SK-N-SH treated with all-trans-retinoic acid at 6 μM for 48 hours (cell line): ENCODE measurements around the gene ST6GAL2.
A peak's percentile ranks its signal among the peaks of the same experiment; 100 is the strongest.

Experiments used
- ATAC-seq: fragments of 200-7000 bp; cut with Tn5 transposase; 3 replicates; pipeline ENCODE4 v1.9.1; 2020; ENCODE audit warnings: mild to moderate bottlenecking, moderate library complexity
- ARNTL ChIP-seq: fragments of 450-650 bp; formaldehyde crosslinking; IDR thresholded peaks from 2 replicates; pipeline ENCODE4 v1.5.0; 2020; ENCODE audit warnings: low read depth, mild to moderate bottlenecking, moderate library complexity, borderline replicate concordance
- BACH2 ChIP-seq: fragments of 250-450 bp; sonication (Bioruptor Pico); IDR thresholded peaks from 2 replicates; pipeline ENCODE4 v1.9.0; 2021; ENCODE audit warnings: mild to moderate bottlenecking, borderline replicate concordance
- CSDC2 ChIP-seq: fragments of 250-450 bp; sonication (Bioruptor Pico); IDR thresholded peaks from 2 replicates; pipeline ENCODE4 v1.5.0; 2020; ENCODE audit warnings: mild to moderate bottlenecking, moderate library complexity
- GLIS3 ChIP-seq: fragments of 250-450 bp; sonication (Bioruptor Pico); IDR thresholded peaks from 2 replicates; pipeline ENCODE4 v1.5.0; 2020; ENCODE audit warnings: mild to moderate bottlenecking, moderate library complexity
- ISL1 ChIP-seq: fragments of 250-450 bp; sonication (Bioruptor Pico); IDR thresholded peaks from 2 replicates; pipeline ENCODE4 v2.1.2; 2022; ENCODE audit warnings: mild to moderate bottlenecking, moderate library complexity
- OSR1 ChIP-seq: fragments of 250-450 bp; sonication (Bioruptor Pico); IDR thresholded peaks from 2 replicates; pipeline ENCODE4 v1.8.0; 2022; ENCODE audit warnings: moderate library complexity, mild to moderate bottlenecking, inconsistent platforms
- PPARA ChIP-seq: fragments of 250-450 bp; sonication (Bioruptor Pico); IDR thresholded peaks from 2 replicates; pipeline ENCODE4 v1.5.0; 2020; ENCODE audit warnings: mild to moderate bottlenecking, borderline replicate concordance
- RARB ChIP-seq: fragments of 250-450 bp; sonication (Bioruptor Pico); IDR thresholded peaks from 2 replicates; pipeline ENCODE4 v1.8.0; 2021; ENCODE audit warnings: mild to moderate bottlenecking, moderate library complexity
- SNAI2 ChIP-seq: fragments of 250-450 bp; sonication (Bioruptor Pico); IDR thresholded peaks from 2 replicates; pipeline ENCODE4 v1.5.0; 2020; ENCODE audit warnings: mild to moderate bottlenecking, moderate library complexity
- TOX ChIP-seq: fragments of 250-450 bp; sonication (Bioruptor Pico); IDR thresholded peaks from 2 replicates; pipeline ENCODE4 v1.8.0; 2021; ENCODE audit warnings: mild to moderate bottlenecking, moderate library complexity, borderline replicate concordance
- ZFP3 ChIP-seq: fragments of 250-450 bp; sonication (Bioruptor Pico); IDR thresholded peaks from 2 replicates; pipeline ENCODE4 v1.5.0; 2020; ENCODE audit warnings: mild to moderate bottlenecking, moderate library complexity
- ZNF565 ChIP-seq: fragments of 450-650 bp; formaldehyde crosslinking; conservative IDR thresholded peaks from 2 replicates; pipeline ENCODE4 v1.5.0; 2020; ENCODE audit warnings: low read depth, mild to moderate bottlenecking, moderate library complexity
- ZNF70 ChIP-seq: fragments of 450-650 bp; formaldehyde crosslinking; IDR thresholded peaks from 2 replicates; pipeline ENCODE4 v1.5.0; 2020; ENCODE audit warnings: mild to moderate bottlenecking, moderate library complexity
- ZNF8 ChIP-seq: fragments of 450-650 bp; formaldehyde crosslinking; IDR thresholded peaks from 2 replicates; pipeline ENCODE4 v1.5.0; 2020; ENCODE audit warnings: mild to moderate bottlenecking, moderate library complexity
- TF ChIP-seq, protein P1 (sequence below): fragments of 250-450 bp; sonication (Bioruptor Pico); IDR thresholded peaks from 2 replicates; pipeline ENCODE4 v1.5.0; 2020; ENCODE audit warnings: mild to moderate bottlenecking, moderate library complexity
- TF ChIP-seq, protein P2 (sequence below): fragments of 250-450 bp; sonication (Bioruptor Pico); IDR thresholded peaks from 2 replicates; pipeline ENCODE4 v1.8.0; 2020; ENCODE audit warnings: mild to moderate bottlenecking, moderate library complexity, borderline replicate concordance
- TF ChIP-seq, protein P3 (sequence below): fragments of 250-450 bp; sonication (Bioruptor Pico); IDR thresholded peaks from 2 replicates; pipeline ENCODE4 v1.5.1; 2021; ENCODE audit warnings: mild to moderate bottlenecking, moderate library complexity
- TF ChIP-seq, protein P4 (sequence below): fragments of 250-450 bp; sonication (Bioruptor Pico); IDR thresholded peaks from 2 replicates; pipeline ENCODE4 v1.8.0; 2021; ENCODE audit warnings: low read depth, mild to moderate bottlenecking, moderate library complexity, borderline replicate concordance
- TF ChIP-seq, protein P5 (sequence below): fragments of 250-450 bp; sonication (Bioruptor Pico); IDR thresholded peaks from 2 replicates; pipeline ENCODE4 v1.5.1; 2020; ENCODE audit warnings: low read depth, mild to moderate bottlenecking, moderate library complexity

Gene ST6GAL2

GRCh38 chr2:106890606-106891005, 4.6 kb upstream of the ST6GAL2 start:
- TF ChIP-seq, protein P1, sequence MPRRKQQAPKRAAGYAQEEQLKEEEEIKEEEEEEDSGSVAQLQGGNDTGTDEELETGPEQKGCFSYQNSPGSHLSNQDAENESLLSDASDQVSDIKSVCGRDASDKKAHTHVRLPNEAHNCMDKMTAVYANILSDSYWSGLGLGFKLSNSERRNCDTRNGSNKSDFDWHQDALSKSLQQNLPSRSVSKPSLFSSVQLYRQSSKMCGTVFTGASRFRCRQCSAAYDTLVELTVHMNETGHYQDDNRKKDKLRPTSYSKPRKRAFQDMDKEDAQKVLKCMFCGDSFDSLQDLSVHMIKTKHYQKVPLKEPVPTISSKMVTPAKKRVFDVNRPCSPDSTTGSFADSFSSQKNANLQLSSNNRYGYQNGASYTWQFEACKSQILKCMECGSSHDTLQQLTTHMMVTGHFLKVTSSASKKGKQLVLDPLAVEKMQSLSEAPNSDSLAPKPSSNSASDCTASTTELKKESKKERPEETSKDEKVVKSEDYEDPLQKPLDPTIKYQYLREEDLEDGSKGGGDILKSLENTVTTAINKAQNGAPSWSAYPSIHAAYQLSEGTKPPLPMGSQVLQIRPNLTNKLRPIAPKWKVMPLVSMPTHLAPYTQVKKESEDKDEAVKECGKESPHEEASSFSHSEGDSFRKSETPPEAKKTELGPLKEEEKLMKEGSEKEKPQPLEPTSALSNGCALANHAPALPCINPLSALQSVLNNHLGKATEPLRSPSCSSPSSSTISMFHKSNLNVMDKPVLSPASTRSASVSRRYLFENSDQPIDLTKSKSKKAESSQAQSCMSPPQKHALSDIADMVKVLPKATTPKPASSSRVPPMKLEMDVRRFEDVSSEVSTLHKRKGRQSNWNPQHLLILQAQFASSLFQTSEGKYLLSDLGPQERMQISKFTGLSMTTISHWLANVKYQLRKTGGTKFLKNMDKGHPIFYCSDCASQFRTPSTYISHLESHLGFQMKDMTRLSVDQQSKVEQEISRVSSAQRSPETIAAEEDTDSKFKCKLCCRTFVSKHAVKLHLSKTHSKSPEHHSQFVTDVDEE = no peak
- TF ChIP-seq TOX (no peak), ZNF8 (CRISPR knock-in tag) (no peak), PPARA (CRISPR knock-in tag) (no peak), GLIS3 (no peak), ZNF565 (CRISPR knock-in tag) (no peak), OSR1 (CRISPR knock-in tag) (no peak), ISL1 (CRISPR knock-in tag) (no peak), RARB (CRISPR knock-in tag) (no peak), ZFP3 (CRISPR knock-in tag) (no peak), ARNTL (CRISPR knock-in tag) (no peak), ZNF70 (CRISPR knock-in tag) (no peak)
- TF ChIP-seq, protein P2, sequence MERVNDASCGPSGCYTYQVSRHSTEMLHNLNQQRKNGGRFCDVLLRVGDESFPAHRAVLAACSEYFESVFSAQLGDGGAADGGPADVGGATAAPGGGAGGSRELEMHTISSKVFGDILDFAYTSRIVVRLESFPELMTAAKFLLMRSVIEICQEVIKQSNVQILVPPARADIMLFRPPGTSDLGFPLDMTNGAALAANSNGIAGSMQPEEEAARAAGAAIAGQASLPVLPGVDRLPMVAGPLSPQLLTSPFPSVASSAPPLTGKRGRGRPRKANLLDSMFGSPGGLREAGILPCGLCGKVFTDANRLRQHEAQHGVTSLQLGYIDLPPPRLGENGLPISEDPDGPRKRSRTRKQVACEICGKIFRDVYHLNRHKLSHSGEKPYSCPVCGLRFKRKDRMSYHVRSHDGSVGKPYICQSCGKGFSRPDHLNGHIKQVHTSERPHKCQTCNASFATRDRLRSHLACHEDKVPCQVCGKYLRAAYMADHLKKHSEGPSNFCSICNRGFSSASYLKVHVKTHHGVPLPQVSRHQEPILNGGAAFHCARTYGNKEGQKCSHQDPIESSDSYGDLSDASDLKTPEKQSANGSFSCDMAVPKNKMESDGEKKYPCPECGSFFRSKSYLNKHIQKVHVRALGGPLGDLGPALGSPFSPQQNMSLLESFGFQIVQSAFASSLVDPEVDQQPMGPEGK (CRISPR knock-in tag) = no peak
- TF ChIP-seq, protein P3, sequence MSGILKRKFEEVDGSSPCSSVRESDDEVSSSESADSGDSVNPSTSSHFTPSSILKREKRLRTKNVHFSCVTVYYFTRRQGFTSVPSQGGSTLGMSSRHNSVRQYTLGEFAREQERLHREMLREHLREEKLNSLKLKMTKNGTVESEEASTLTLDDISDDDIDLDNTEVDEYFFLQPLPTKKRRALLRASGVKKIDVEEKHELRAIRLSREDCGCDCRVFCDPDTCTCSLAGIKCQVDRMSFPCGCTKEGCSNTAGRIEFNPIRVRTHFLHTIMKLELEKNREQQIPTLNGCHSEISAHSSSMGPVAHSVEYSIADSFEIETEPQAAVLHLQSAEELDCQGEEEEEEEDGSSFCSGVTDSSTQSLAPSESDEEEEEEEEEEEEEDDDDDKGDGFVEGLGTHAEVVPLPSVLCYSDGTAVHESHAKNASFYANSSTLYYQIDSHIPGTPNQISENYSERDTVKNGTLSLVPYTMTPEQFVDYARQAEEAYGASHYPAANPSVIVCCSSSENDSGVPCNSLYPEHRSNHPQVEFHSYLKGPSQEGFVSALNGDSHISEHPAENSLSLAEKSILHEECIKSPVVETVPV (CRISPR knock-in tag) = no peak
- TF ChIP-seq, protein P4, sequence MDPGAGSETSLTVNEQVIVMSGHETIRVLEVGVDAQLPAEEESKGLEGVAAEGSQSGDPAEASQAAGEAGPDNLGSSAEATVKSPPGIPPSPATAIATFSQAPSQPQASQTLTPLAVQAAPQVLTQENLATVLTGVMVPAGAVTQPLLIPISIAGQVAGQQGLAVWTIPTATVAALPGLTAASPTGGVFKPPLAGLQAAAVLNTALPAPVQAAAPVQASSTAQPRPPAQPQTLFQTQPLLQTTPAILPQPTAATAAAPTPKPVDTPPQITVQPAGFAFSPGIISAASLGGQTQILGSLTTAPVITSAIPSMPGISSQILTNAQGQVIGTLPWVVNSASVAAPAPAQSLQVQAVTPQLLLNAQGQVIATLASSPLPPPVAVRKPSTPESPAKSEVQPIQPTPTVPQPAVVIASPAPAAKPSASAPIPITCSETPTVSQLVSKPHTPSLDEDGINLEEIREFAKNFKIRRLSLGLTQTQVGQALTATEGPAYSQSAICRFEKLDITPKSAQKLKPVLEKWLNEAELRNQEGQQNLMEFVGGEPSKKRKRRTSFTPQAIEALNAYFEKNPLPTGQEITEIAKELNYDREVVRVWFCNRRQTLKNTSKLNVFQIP (CRISPR knock-in tag) = no peak
- no peak for ATAC-seq

- no peak for TF ChIP-seq ARNTL (CRISPR knock-in tag)
- no peak for TF ChIP-seq ZNF565 (CRISPR knock-in tag)
- TF ChIP-seq, protein P1 = 0 out of 2 replicates have a peak, but pooled peaks have one; percentile 15
- no peak for TF ChIP-seq CSDC2 (CRISPR knock-in tag)
- TF ChIP-seq, protein P3 (CRISPR knock-in tag) = no peak
- TF ChIP-seq BACH2 (CRISPR knock-in tag) = no peak
- no peak for TF ChIP-seq SNAI2 (CRISPR knock-in tag)
- TF ChIP-seq PPARA (CRISPR knock-in tag) = no peak
- TF ChIP-seq, protein P5, sequence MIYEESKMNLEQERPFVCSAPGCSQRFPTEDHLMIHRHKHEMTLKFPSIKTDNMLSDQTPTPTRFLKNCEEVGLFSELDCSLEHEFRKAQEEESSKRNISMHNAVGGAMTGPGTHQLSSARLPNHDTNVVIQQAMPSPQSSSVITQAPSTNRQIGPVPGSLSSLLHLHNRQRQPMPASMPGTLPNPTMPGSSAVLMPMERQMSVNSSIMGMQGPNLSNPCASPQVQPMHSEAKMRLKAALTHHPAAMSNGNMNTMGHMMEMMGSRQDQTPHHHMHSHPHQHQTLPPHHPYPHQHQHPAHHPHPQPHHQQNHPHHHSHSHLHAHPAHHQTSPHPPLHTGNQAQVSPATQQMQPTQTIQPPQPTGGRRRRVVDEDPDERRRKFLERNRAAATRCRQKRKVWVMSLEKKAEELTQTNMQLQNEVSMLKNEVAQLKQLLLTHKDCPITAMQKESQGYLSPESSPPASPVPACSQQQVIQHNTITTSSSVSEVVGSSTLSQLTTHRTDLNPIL (CRISPR knock-in tag) = no peak
- peak; percentile 78 for ATAC-seq
These were observed 1.2 kb upstream of the ST6GAL2 start for GRCh38 chr2:106886916-106887758.
